PFSK-1 (cell line): Measurements from ENCODE around the gene ITGB1.

Experiments
- POLR2AphosphoS5 ChIP-seq: IDR thresholded peaks from 2 replicates; pipeline ENCODE4 v1.6.1; 2012; ENCODE audit warnings: low read depth, mild to moderate bottlenecking, control low read depth, low read length, moderate library complexity
- TAF1 ChIP-seq: IDR thresholded peaks from 2 replicates; pipeline ENCODE4 v1.6.1; 2012; ENCODE audit warnings: low read length, control low read depth, borderline replicate concordance; ENCODE audit not compliant: insufficient read depth

GRCh38 chr10:32976338-32976737 lies 18.3 kb upstream of the ITGB1 start:
- no peak for TF ChIP-seq POLR2AphosphoS5
- TF ChIP-seq TAF1 = no peak
